PC-9 (cell line): ENCODE data around the gene IQCH.

ENCODE experiments used
- CTCF ChIP-seq: fragments of 200-600 bp; sonication (generic); conservative IDR thresholded peaks from 2 replicates; pipeline ENCODE4 v1.6.1; 2017; ENCODE audit warnings: mixed run types, antibody characterized with exemption, mild to moderate bottlenecking, moderate library complexity
- EZH2 ChIP-seq: fragments of 200-600 bp; sonication (generic); IDR thresholded peaks from 2 replicates; pipeline ENCODE4 v1.8.0; 2017; ENCODE audit warnings: antibody characterized with exemption, low read depth

DNA sequence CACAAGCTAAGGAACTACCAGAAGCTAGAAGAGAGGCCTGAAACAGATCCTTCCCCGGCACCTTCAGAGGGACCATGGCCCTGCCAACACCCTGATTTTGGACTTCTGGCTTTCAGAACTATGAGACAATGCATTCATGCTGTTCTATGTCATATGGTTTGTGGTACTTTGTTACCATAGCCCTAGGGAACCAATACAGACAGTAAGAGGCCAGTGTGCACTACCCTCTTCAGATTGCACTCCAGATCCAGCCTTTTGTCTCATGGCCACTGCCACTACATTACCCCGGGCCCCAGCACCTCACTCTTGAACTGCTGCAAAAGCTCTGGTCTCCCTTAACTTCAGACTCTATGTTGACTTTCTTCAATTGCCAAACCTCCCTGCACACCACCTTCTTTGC lies 24.1 kb upstream of the IQCH start:
- TF ChIP-seq EZH2: no peak
- no peak for TF ChIP-seq CTCF
